Pancreas (tissue), 10 donors: ENCODE results near the gene SHISAL2A. TPM values are rescaled to one million over a fixed set of nuclear protein-coding genes. Genes with fewer than 3 reads are reported as not detected.

Source experiments
- ATAC-seq, 4 donors: fragments of 200-7000 bp; cut with Tn5 transposase; one replicate each; pipeline versions ENCODE4 v1.8.0 to v1.9.1; 2020; ENCODE audit warnings: mild to moderate bottlenecking in 4 of 4, moderate library complexity in 4 of 4
- DNase-seq, 6 donors: peaks; one replicate each; pipeline ENCODE4 v3.0.0-alpha.2; 2020
- FAIRE-seq: peaks from 2 replicates; lab custom pipeline; 2012; peaks lifted over from hg19 to GRCh38; lab: Jason Lieb, UNC
- H3K27ac ChIP-seq, 4 donors: fragments of 200-600 bp; sonication (generic); 1 replicate in 3 of 4; 2 replicates in 1 of 4; pipeline versions ENCODE4 v1.5.0 to v1.8.0; 2020
- H3K27me3 ChIP-seq, 4 donors: fragments of 200-600 bp; one replicate each; pipeline ENCODE4 v1.8.0; 2021
- H3K36me3 ChIP-seq, 3 donors: fragments of 200-600 bp; sonication (generic) in 1 of 3; one replicate each; pipeline versions ENCODE4 v1.5.0 to v1.8.0; 2020 to 2021
- H3K4me1 ChIP-seq, 3 donors: fragments of 200-600 bp; one replicate each; pipeline ENCODE4 v1.8.0; 2021
- H3K4me3 ChIP-seq, 4 donors: fragments of 200-600 bp; sonication (generic) in 2 of 4; one replicate each; pipeline versions ENCODE4 v1.5.0 to v1.8.0; 2020 to 2021
- H3K9me3 ChIP-seq, 4 donors: fragments of 200-600 bp; one replicate each; pipeline ENCODE4 v1.8.0; 2021
- CTCF ChIP-seq, 4 donors: fragments of 200-600 bp; sonication (generic) in 3 of 4; IDR thresholded peaks; one replicate each; pipeline versions ENCODE4 v1.5.0 to v1.8.0; 2021; ENCODE audit warnings: antibody characterized with exemption in 4 of 4
- WGBS, 2 donors: extraction: QIAGEN DNeasy Blood & Tissue Kit; methylation state at CpG; one replicate each; pipeline ENCODE4 v1.1.7; 2013; 5-methylcytosine and 5-hydroxymethylcytosine counted together
- intact Hi-C, 3 donors: fragments of 100-400 bp; cut with DNase I; formaldehyde crosslinking; loops; one replicate each; pipeline versions ENCODE4 v1.11.1 to v1.14.2; 2022
- polyA plus RNA-seq, 2 donors: library from polyadenylated mRNA; stranded (reverse); fragments of 200-250 nt; gene quantifications; one replicate each; pipeline ENCODE4 v1.2.3, GENCODE V29; 2013
- total RNA-seq, 6 donors: library from RNA; stranded (reverse); fragmentation: NEBNext Ultra II Directional in 4 of 6; extraction: Animal tissue kit (Norgen Biotek cat#: 25700) in 4 of 6; gene quantifications; one replicate each; pipeline versions ENCODE4 v1.2.1 to v1.2.4, GENCODE V29; 2021 to 2023
- donor health status: healthy with polysubstance abuse.
- donor health status: DM: no; HTN: no; CAD: no; lungs with moderate emphysema.
- donor health status: DM: no; HTN: no; CAD: no.
- donor health status: control.
- donor health status: control.
- donor health status: Bipolar disorder and iron deficiency.
- donor health status: DM: yes; HTN: yes; CAD: no.
- donor health status: DM: no; HTN: no; CAD: no.
- donor health status: DM: no; HTN: no; CAD: no.
- donor health status: DM: yes; HTN: yes; CAD: no.

Gene SHISAL2A
- total and polyA plus RNA-seq, 8 donors: 0.19 to 0.66 (median 0.42) TPM; not detected in 3

- Histone ChIP-seq H3K27ac (no peak overlapping the region), H3K27me3 (peaks cover 0 to 5% (median 0%) of the 10 kb centered on the region in 4 donors), H3K9me3 (no peaks in the 10 kb centered on the region), H3K4me3 (no peak overlapping the region), H3K36me3 (no peaks in the 10 kb centered on the region), H3K4me1 (no peaks in the 10 kb centered on the region)
- DNase-seq (no peak), ATAC-seq (no peak), FAIRE-seq (no peak)
- intact Hi-C loops: no loop called here
- whole genome bisulfite sequencing, 2 donors: 68 to 75% methylated on average over 8 of the region's 8 CpGs
- TF ChIP-seq CTCF (IDR thresholded peaks at IDR 0.05): no peak
These were observed 4.2 kb upstream of the SHISAL2A start for GRCh38 chr1:52628614-52629324.

- FAIRE-seq: no peak
- peak in 1 of 6 donors; percentile 45 for DNase-seq
- Histone ChIP-seq H3K9me3 (no peaks in the 10 kb centered on the region), H3K27ac (no peak overlapping the region), H3K4me3 (no peak overlapping the region), H3K36me3 (no peaks in the 10 kb centered on the region), H3K4me1 (no peaks in the 10 kb centered on the region), H3K27me3 (peaks cover 0 to 5% (median 0%) of the 10 kb centered on the region in 4 donors)
- no peak for TF ChIP-seq CTCF (IDR thresholded peaks at IDR 0.05)
- peak in 1 of 4 donors; percentile 42 for ATAC-seq
- WGBS, 2 donors: 48 to 62% methylated on average over 7 of the region's 7 CpGs
- intact Hi-C loops: no loop called here
These were observed 3.7 kb upstream of the SHISAL2A start for GRCh38 chr1:52629325-52629643.

DNA sequence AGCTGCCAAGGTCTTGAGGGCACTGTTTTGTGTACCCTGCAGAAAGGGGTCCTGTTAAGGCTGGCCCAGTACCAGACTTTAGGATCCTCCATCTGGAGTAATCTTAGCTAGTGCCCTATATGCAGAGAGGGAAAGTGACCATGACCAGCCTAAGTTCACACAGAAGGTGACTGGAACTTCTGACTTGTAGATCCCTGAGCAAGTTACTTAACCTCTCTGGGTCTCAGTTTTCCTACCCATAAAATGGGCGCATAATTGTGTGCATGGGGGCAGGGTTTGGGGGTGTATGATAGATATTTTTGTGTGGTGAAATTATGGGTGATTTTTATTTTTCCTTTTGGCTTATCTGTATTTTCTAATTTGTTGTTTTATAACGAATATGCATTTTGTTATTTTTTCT is 3.3 kb upstream of the SHISAL2A start:
- WGBS, 2 donors: 67 to 75% methylated on average over 2 of the region's 2 CpGs
- no peaks in the 10 kb centered on the region for H3K4me1 ChIP-seq
- no peak for FAIRE-seq
- H3K4me3 ChIP-seq: no peak overlapping the region
- no peak for ATAC-seq
- no peak for TF ChIP-seq CTCF (IDR thresholded peaks at IDR 0.05)
- H3K27ac ChIP-seq: no peak overlapping the region
- H3K9me3 ChIP-seq: no peaks in the 10 kb centered on the region
- peaks cover 0 to 5% (median 0%) of the 10 kb centered on the region in 4 donors for H3K27me3 ChIP-seq
- H3K36me3 ChIP-seq: no peaks in the 10 kb centered on the region
- intact Hi-C loops: no loop called here
- DNase-seq: no peak

DNA sequence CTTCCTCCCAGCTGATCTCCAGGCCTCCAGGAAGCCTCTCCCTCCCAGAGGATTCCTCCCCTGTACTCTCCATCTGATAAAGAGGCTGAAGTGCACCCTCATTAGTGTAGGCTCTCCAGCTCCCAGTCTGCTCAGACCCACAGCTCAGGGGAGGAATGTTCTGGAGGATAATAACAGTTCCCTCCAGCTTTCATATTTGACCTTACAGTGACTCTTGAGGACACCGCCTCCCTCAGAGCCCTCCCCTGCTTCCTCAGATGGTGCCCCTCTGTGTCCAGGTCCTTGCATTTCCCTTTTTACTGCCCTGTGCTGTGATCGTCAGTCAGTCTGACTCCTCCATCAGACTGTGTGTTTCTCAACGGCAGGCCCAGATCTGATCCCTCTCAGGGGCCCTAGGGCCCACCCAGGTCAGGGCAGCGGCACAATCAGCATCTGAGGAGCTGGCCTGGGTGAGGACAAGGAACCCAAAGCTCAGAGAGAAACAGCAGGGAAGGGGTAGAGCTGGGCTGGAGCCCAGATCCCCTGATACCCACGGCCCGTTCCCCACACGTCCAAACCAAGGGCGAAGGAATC is 1.1 kb upstream of the SHISAL2A start:
- WGBS, 2 donors: 85 to 87% methylated on average over 8 of the region's 8 CpGs
- no peak for TF ChIP-seq CTCF (IDR thresholded peaks at IDR 0.05)
- DNase-seq (no peak), FAIRE-seq (no peak), ATAC-seq (no peak)
- Histone ChIP-seq H3K27me3 (peaks cover 0 to 5% (median 0%) of the 10 kb centered on the region in 4 donors), H3K27ac (no peak overlapping the region), H3K9me3 (no peaks in the 10 kb centered on the region), H3K4me3 (no peak overlapping the region), H3K4me1 (peaks cover 0 to 4% (median 0%) of the 10 kb centered on the region in 3 donors), H3K36me3 (no peaks in the 10 kb centered on the region)
- intact Hi-C loops: no loop called here

GRCh38 chr1:52633291-52633754 is 355 bp downstream of the SHISAL2A start:
- FAIRE-seq (no peak), DNase-seq (peak in 2 of 6 donors; percentile 30 to 69), ATAC-seq (peak in 2 of 4 donors; percentile 40)
- peak overlapping the region in 3 of 4 donors; percentile 40 to 52 (median 42) for H3K4me3 ChIP-seq
- H3K27ac ChIP-seq: no peak overlapping the region
- peaks cover 0 to 5% (median 0%) of the 10 kb centered on the region in 4 donors for H3K27me3 ChIP-seq
- H3K4me1 ChIP-seq: peaks cover 0 to 4% (median 0%) of the 10 kb centered on the region in 3 donors
- no peak for TF ChIP-seq CTCF (IDR thresholded peaks at IDR 0.05)
- H3K9me3 ChIP-seq: no peaks in the 10 kb centered on the region
- H3K36me3 ChIP-seq: no peaks in the 10 kb centered on the region
- intact Hi-C loops: no loop called here
- WGBS, 2 donors: 7 to 12% methylated on average over 40 to 52 of the region's 52 CpGs
